ENCODE data around the gene COL1A1. TPM values are rescaled to one million over a fixed set of nuclear protein-coding genes. Genes with fewer than 3 reads are reported as not detected.

The COL1A1 gene
- total RNA-seq, 2 experiments from 2014 or later: not detected

- CTCF ChIA-PET (ENCODE audit: unreplicated experiment): no interaction called here
Measured at GRCh38 chr17:50238601-50239280, 37.3 kb upstream of the COL1A1 start.

GRCh38 chr17:50237901-50238300, 36.5 kb upstream of the COL1A1 start:
- Histone ChIP-seq H3K4me2 (ENCODE audit: low read length) (no peak overlapping the region), H3K4me3 (ENCODE audit: low read depth, low read length, poor library complexity, severe bottlenecking) (no peak overlapping the region), H3K36me3 (ENCODE audit: insufficient read depth, low read length) (no peaks in the 10 kb centered on the region), H3K9me3 (ENCODE audit: low read length) (no peaks in the 10 kb centered on the region; the same call in 1 of the 2 replicates), H3K27ac (ENCODE audit: low read depth, low read length, poor library complexity, severe bottlenecking) (no peak overlapping the region), H4K20me1 (ENCODE audit: insufficient read depth, low read length) (no peaks in the 10 kb centered on the region), H3K9me2 (ENCODE audit: insufficient read depth, low read length) (no peaks in the 10 kb centered on the region), H2AFZ (ENCODE audit: low read length) (no peak overlapping the region), H3K79me2 (ENCODE audit: insufficient read depth, low read depth, low read length) (no peaks in the 10 kb centered on the region), H3K4me1 (ENCODE audit: insufficient read depth, low read length, poor library complexity, severe bottlenecking) (no peaks in the 10 kb centered on the region)
- DNase-seq (ENCODE audit: low spot score): no peak
- intact Hi-C loops (cut with micrococcal nuclease; ENCODE audit: unreplicated experiment): no loop called here
- ChIA-PET POLR2A (interaction anchor here (0.9 kb wide), 1 partner anchor 42 kb away, joined by 3 read pairs; no protein-coding TSS in a partner anchor), CTCF (ENCODE audit: unreplicated experiment) (no interaction called here)
- no TSS peak for BruUV-seq (replicated peaks)
- no peak for TF ChIP-seq CTCF (conservative IDR thresholded peaks at IDR 0.05; ENCODE audit: low read length)
- TF ChIP-seq EZH2phosphoT487 (IDR thresholded peaks at IDR 0.05; ENCODE audit: borderline replicate concordance, low read depth, low read length): no peak

More at GRCh38 chr17:50238601-50239280, 37.3 kb upstream of the COL1A1 start:
- TF ChIP-seq CTCF (conservative IDR thresholded peaks at IDR 0.05; ENCODE audit: low read length) (no peak), EZH2phosphoT487 (IDR thresholded peaks at IDR 0.05; ENCODE audit: borderline replicate concordance, low read depth, low read length) (no peak)
- Histone ChIP-seq H3K9me3 (ENCODE audit: low read length) (no peaks in the 10 kb centered on the region; the same call in 1 of the 2 replicates), H3K27ac (ENCODE audit: low read depth, low read length, poor library complexity, severe bottlenecking) (no peak overlapping the region), H3K4me1 (ENCODE audit: insufficient read depth, low read length, poor library complexity, severe bottlenecking) (no peaks in the 10 kb centered on the region), H3K4me2 (ENCODE audit: low read length) (no peak overlapping the region), H3K79me2 (ENCODE audit: insufficient read depth, low read depth, low read length) (no peaks in the 10 kb centered on the region), H4K20me1 (ENCODE audit: insufficient read depth, low read length) (no peaks in the 10 kb centered on the region), H3K9me2 (ENCODE audit: insufficient read depth, low read length) (no peaks in the 10 kb centered on the region), H2AFZ (ENCODE audit: low read length) (no peak overlapping the region), H3K36me3 (ENCODE audit: insufficient read depth, low read length) (no peaks in the 10 kb centered on the region), H3K4me3 (ENCODE audit: low read depth, low read length, poor library complexity, severe bottlenecking) (no peak overlapping the region)
- DNase-seq (ENCODE audit: low spot score): no peak
- intact Hi-C loops (cut with micrococcal nuclease; ENCODE audit: unreplicated experiment): no loop called here
- no TSS peak for BruUV-seq (replicated peaks)
- POLR2A ChIA-PET: no interaction called here

- no peaks in the 10 kb centered on the region for H3K9me2 ChIP-seq (ENCODE audit: insufficient read depth, low read length)
- H3K4me1 ChIP-seq (ENCODE audit: insufficient read depth, low read length, poor library complexity, severe bottlenecking): no peaks in the 10 kb centered on the region
- TF ChIP-seq EZH2phosphoT487 (IDR thresholded peaks at IDR 0.05; ENCODE audit: borderline replicate concordance, low read depth, low read length) (no peak), CTCF (conservative IDR thresholded peaks at IDR 0.05; ENCODE audit: low read length) (no peak)
- no peak for DNase-seq (ENCODE audit: low spot score)
- H3K36me3 ChIP-seq (ENCODE audit: insufficient read depth, low read length): no peaks in the 10 kb centered on the region
- H3K4me3 ChIP-seq (ENCODE audit: low read depth, low read length, poor library complexity, severe bottlenecking): no peak overlapping the region
- ChIA-PET CTCF (ENCODE audit: unreplicated experiment) (no interaction called here), POLR2A (no interaction called here)
- H4K20me1 ChIP-seq (ENCODE audit: insufficient read depth, low read length): no peaks in the 10 kb centered on the region
- no peaks in the 10 kb centered on the region for H3K79me2 ChIP-seq (ENCODE audit: insufficient read depth, low read depth, low read length)
- intact Hi-C loops (cut with micrococcal nuclease; ENCODE audit: unreplicated experiment): no loop called here
- H3K9me3 ChIP-seq (ENCODE audit: low read length): no peaks in the 10 kb centered on the region; the same call in 1 of the 2 replicates
- H3K27ac ChIP-seq (ENCODE audit: low read depth, low read length, poor library complexity, severe bottlenecking): no peak overlapping the region
- BruUV-seq (replicated peaks): no TSS peak
- no peak overlapping the region for H2AFZ ChIP-seq (ENCODE audit: low read length)
- H3K4me2 ChIP-seq (ENCODE audit: low read length): no peak overlapping the region
Measured at GRCh38 chr17:50234581-50234980, 33.1 kb upstream of the COL1A1 start.

All from OCI-LY7 (cell line).